IMR-90 (cell line): ENCODE results near the gene RYR3. TPM values are rescaled to one million over a fixed set of nuclear protein-coding genes. Genes with fewer than 3 reads are reported as not detected.

ENCODE experiments used
- ATAC-seq: fragments of 200-7000 bp; cut with Tn5 transposase; 2 replicates; pipeline ENCODE4 v1.9.1; 2020; ENCODE audit warnings: low read depth, mild to moderate bottlenecking, moderate library complexity
- BruUV-seq: library from RNA; stranded (reverse); fragments of 400-500 nt; replicated peaks from 2 replicates; lab custom pipeline; 2021; lab: Mats Ljungman, UMichigan
- CTCF ChIA-PET: fragments of 300-600 bp; formaldehyde crosslinking; extraction: SDS; loops from one replicate; lab custom pipeline; 2021; ENCODE audit warnings: antibody characterized with exemption; lab: Yijun Ruan, JAX
- POLR2A ChIA-PET: fragments of 300-600 bp; sonication (Branson Sonifier 250); formaldehyde crosslinking; loops from one replicate; lab custom pipeline; 2022; ENCODE audit warnings: antibody characterized with exemption; ENCODE audit not compliant: unreplicated experiment; lab: Charles Lee
- DNase-seq: peaks from one replicate; pipeline ENCODE4 v3.0.0; 2013
- H2AFZ ChIP-seq: replicated peaks from 2 replicates; pipeline ENCODE3; 2013; ENCODE audit warnings: low read length, mild to moderate bottlenecking; ENCODE audit not compliant: poor library complexity
- H2AK5ac ChIP-seq: 2 replicates; pipeline ENCODE4 v1.6.1; 2013; ENCODE audit warnings: low read depth, low read length, inconsistent platforms
- H2AK9ac ChIP-seq: replicated peaks from 2 replicates; pipeline ENCODE3; 2013; ENCODE audit warnings: mild to moderate bottlenecking, low read depth, low read length, moderate library complexity; ENCODE audit not compliant: poor library complexity
- H2BK120ac ChIP-seq: 2 replicates; pipeline ENCODE4 v1.6.1; 2013; ENCODE audit warnings: low read depth, low read length, inconsistent platforms
- H2BK15ac ChIP-seq: 3 replicates; pipeline ENCODE4 v1.6.1; 2013; ENCODE audit warnings: low read depth, low read length, inconsistent platforms
- H2BK20ac ChIP-seq: 2 replicates; pipeline ENCODE4 v1.6.1; 2013; ENCODE audit warnings: low read depth, mild to moderate bottlenecking, inconsistent platforms, low read length, moderate library complexity
- H2BK5ac ChIP-seq: 2 replicates; pipeline ENCODE4 v1.6.1; 2013; ENCODE audit warnings: mild to moderate bottlenecking, low read depth, low read length, inconsistent platforms; ENCODE audit not compliant: poor library complexity, severe bottlenecking
- H3K14ac ChIP-seq: replicated peaks from 2 replicates; pipeline ENCODE4 v1.6.1; 2013; ENCODE audit warnings: low read depth, low read length, inconsistent platforms
- H3K18ac ChIP-seq: 2 replicates; pipeline ENCODE4 v1.6.1; 2013; ENCODE audit warnings: low read depth, low read length, control low read depth
- H3K23ac ChIP-seq: 2 replicates; pipeline ENCODE4 v1.6.1; 2013; ENCODE audit warnings: low read depth, low read length, inconsistent platforms
- H3K27ac ChIP-seq: 2 replicates; pipeline ENCODE4 v1.5.1; 2013; ENCODE audit warnings: mild to moderate bottlenecking, control low read depth, low read length; ENCODE audit not compliant: insufficient read depth
- H3K27me3 ChIP-seq: 2 replicates; pipeline ENCODE4 v1.6.1; 2013; ENCODE audit warnings: low read length; ENCODE audit not compliant: control insufficient read depth, insufficient read depth
- H3K36me3 ChIP-seq: 2 replicates; pipeline ENCODE4 v1.6.1; 2013; ENCODE audit warnings: low read length, mixed read lengths; ENCODE audit not compliant: control insufficient read depth, insufficient read depth
- H3K4ac ChIP-seq: 2 replicates; pipeline ENCODE4 v1.6.1; 2013; ENCODE audit warnings: low read depth, low read length, inconsistent platforms
- H3K4me1 ChIP-seq: 2 replicates; pipeline ENCODE4 v1.6.1; 2013; ENCODE audit warnings: low read length, mixed read lengths; ENCODE audit not compliant: control insufficient read depth, insufficient read depth
- H3K4me2 ChIP-seq: 2 replicates; pipeline ENCODE4 v1.6.1; 2013; ENCODE audit warnings: low read depth, mild to moderate bottlenecking, control low read depth, low read length, moderate library complexity
- H3K4me3 ChIP-seq: 2 replicates; pipeline ENCODE4 v1.5.1; 2013; ENCODE audit warnings: low read depth, mild to moderate bottlenecking, control low read depth, low read length, moderate library complexity; ENCODE audit not compliant: insufficient read depth
- H3K56ac ChIP-seq: 2 replicates; pipeline ENCODE4 v1.6.1; 2013; ENCODE audit warnings: low read length, inconsistent platforms; ENCODE audit not compliant: insufficient read depth; ENCODE audit errors: extremely low read depth
- H3K79me1 ChIP-seq, 2 experiments: 2 replicates each; pipeline ENCODE4 v1.6.1; 2013; ENCODE audit warnings: low read length in 2 of 2, inconsistent platforms in 1 of 2, low read depth in 1 of 2
- H3K9ac ChIP-seq: 2 replicates; pipeline ENCODE4 v1.6.1; 2013; ENCODE audit warnings: low read depth, low read length, control low read depth
- H3K9me1 ChIP-seq: 2 replicates; pipeline ENCODE4 v1.6.1; 2013; ENCODE audit warnings: low read length, inconsistent platforms; ENCODE audit not compliant: insufficient read depth
- H3K9me3 ChIP-seq: 2 replicates; pipeline ENCODE4 v1.6.1; 2013; ENCODE audit warnings: low read length; ENCODE audit not compliant: control insufficient read depth, insufficient read depth
- H4K20me1 ChIP-seq: 2 replicates; pipeline ENCODE4 v1.6.1; 2013; ENCODE audit warnings: low read length, inconsistent platforms; ENCODE audit not compliant: insufficient read depth
- H4K5ac ChIP-seq: 2 replicates; pipeline ENCODE4 v1.6.1; 2013; ENCODE audit warnings: mild to moderate bottlenecking, low read depth, low read length, control low read depth
- H4K8ac ChIP-seq, 2 experiments: 2 replicates each; pipeline ENCODE4 v1.6.1; 2013; ENCODE audit warnings: low read depth in 2 of 2, low read length in 2 of 2, control low read depth in 1 of 2, inconsistent platforms in 1 of 2
- H4K91ac ChIP-seq: 2 replicates; pipeline ENCODE4 v1.6.1; 2013; ENCODE audit warnings: low read depth, low read length, inconsistent platforms; ENCODE audit not compliant: insufficient read depth
- BHLHE40 ChIP-seq: fragments of 150-350 bp; IDR thresholded peaks from 2 replicates; pipeline ENCODE4 v1.6.1; 2016; ENCODE audit warnings: mild to moderate bottlenecking, low read depth, low read length
- CEBPB ChIP-seq: IDR thresholded peaks from 2 replicates; pipeline ENCODE4 v1.6.1; 2012; ENCODE audit warnings: low read depth, low read length, improper control_type of control experiment
- CHD1 ChIP-seq: IDR thresholded peaks from 2 replicates; pipeline ENCODE4 v1.6.1; 2012; ENCODE audit warnings: low read depth, low read length, improper control_type of control experiment
- CTCF ChIP-seq: conservative IDR thresholded peaks from 2 replicates; pipeline ENCODE4 v1.5.1; 2012; ENCODE audit warnings: mild to moderate bottlenecking, low read depth, low read length, improper control_type of control experiment
- ELK1 ChIP-seq: fragments of 150-350 bp; IDR thresholded peaks from 2 replicates; pipeline ENCODE4 v1.6.1; 2016; ENCODE audit warnings: low read depth, mild to moderate bottlenecking, low read length, moderate library complexity, borderline replicate concordance
- FOS ChIP-seq: fragments of 150-350 bp; IDR thresholded peaks from 2 replicates; pipeline ENCODE4 v1.6.1; 2016; ENCODE audit warnings: low read depth, low read length
- MAFK ChIP-seq: IDR thresholded peaks from 2 replicates; pipeline ENCODE4 v1.6.1; 2012; ENCODE audit warnings: low read depth, low read length, improper control_type of control experiment
- MXI1 ChIP-seq: IDR thresholded peaks from 2 replicates; pipeline ENCODE4 v1.6.1; 2012; ENCODE audit warnings: low read depth, mild to moderate bottlenecking, low read length, moderate library complexity, borderline replicate concordance
- POLR2A ChIP-seq: IDR thresholded peaks from 2 replicates; pipeline ENCODE4 v1.6.1; 2012; ENCODE audit warnings: mild to moderate bottlenecking, low read depth, low read length
- RAD21 ChIP-seq: IDR thresholded peaks from 2 replicates; pipeline ENCODE4 v1.6.1; 2012; ENCODE audit warnings: low read length, improper control_type of control experiment
- RCOR1 ChIP-seq: IDR thresholded peaks from 2 replicates; pipeline ENCODE4 v1.6.1; 2012; ENCODE audit warnings: mild to moderate bottlenecking, low read length, improper control_type of control experiment; ENCODE audit not compliant: insufficient replicate concordance
- RFX5 ChIP-seq: IDR thresholded peaks from 2 replicates; pipeline ENCODE4 v1.8.0; 2012; ENCODE audit warnings: low read depth, mild to moderate bottlenecking, low read length, moderate library complexity
- WGBS, 2 experiments: methylation state at CpG; one replicate each; pipeline versions ENCODE4 v1.1.5 to v1.1.7; 2013; ENCODE audit warnings: missing lambda C conversion rate in 2 of 2; ENCODE audit not compliant: insufficient read length in 1 of 2; ENCODE audit errors: extremely low coverage in 2 of 2; 5-methylcytosine and 5-hydroxymethylcytosine counted together
- dilution Hi-C: fragments of 300-500 bp; cut with HindIII; formaldehyde crosslinking; loops from one replicate; pipeline ENCODE4 v1.14.3; 2018; ENCODE audit warnings: low sequenced_read_pairs; ENCODE audit not compliant: unreplicated experiment
- in situ Hi-C: fragments of 300-500 bp; cut with MboI; formaldehyde crosslinking; loops from 3 replicates; pipeline ENCODE4 v1.14.3; 2019; ENCODE audit warnings: low sequenced_read_pairs, inconsistent platforms, mixed read lengths
- intact Hi-C: fragments of 100-400 bp; cut with micrococcal nuclease; formaldehyde crosslinking; loops from 2 replicates; pipeline ENCODE4 v1.10.0; 2022
- polyA plus RNA-seq, 3 experiments: library from polyadenylated mRNA; depleted of rRNA; stranded (reverse); fragments of >200 nt; gene quantifications; 2 replicates each; pipeline ENCODE4 v1.2.3, GENCODE V29; 2012; ENCODE audit warnings: low replicate concordance in 1 of 3
- total RNA-seq: library from RNA; depleted of rRNA; stranded (reverse); fragments of >200 nt; gene quantifications from 2 replicates; pipeline ENCODE4 v1.2.3, GENCODE V29; 2012

RYR3 gene
- total and polyA plus RNA-seq, 2 of the 4 experiments (the other 2 are of a cell fraction) = 0.18 TPM; not detected in 1

GRCh38 chr15:33561967-33562366 is 251.2 kb downstream of the RYR3 start:
- in situ Hi-C loops (no loop called here), intact Hi-C loops (no loop called here), dilution Hi-C loops (no loop called here)
- Histone ChIP-seq H3K27ac (no peak overlapping the region), H3K27me3 (no peaks in the 10 kb centered on the region), H3K14ac (no peak overlapping the region), H4K91ac (no peak overlapping the region), H3K4me3 (no peak overlapping the region), H2AK5ac (no peak overlapping the region), H3K4me1 (no peaks in the 10 kb centered on the region), H3K4ac (no peak overlapping the region), H3K18ac (no peak overlapping the region), H2AK9ac (no peak overlapping the region), H3K9me3 (no peaks in the 10 kb centered on the region), H3K4me2 (no peak overlapping the region), H3K23ac (no peak overlapping the region), H2BK120ac (no peak overlapping the region), H4K8ac (no peak overlapping the region), H2AFZ (no peak overlapping the region), H2BK20ac (no peak overlapping the region), H2BK15ac (no peak overlapping the region), H4K20me1 (no peaks in the 10 kb centered on the region), H3K79me1 (no peaks in the 10 kb centered on the region), H2BK5ac (no peak overlapping the region), H3K9me1 (no peaks in the 10 kb centered on the region), H3K36me3 (no peaks in the 10 kb centered on the region), H3K9ac (no peak overlapping the region), H3K56ac (no peak overlapping the region), H4K5ac (no peak overlapping the region)
- POLR2A ChIA-PET = no interaction called here
- DNase-seq = no peak
- TF ChIP-seq MAFK (no peak), CHD1 (no peak), CTCF (no peak), CEBPB (no peak), RAD21 (no peak), RCOR1 (no peak), FOS (no peak), MXI1 (no peak), ELK1 (no peak), BHLHE40 (no peak), POLR2A (no peak), RFX5 (no peak)
- no CpG with 5 or more reads among the region's 5 CpGs for WGBS, 2 experiments
- no peak for ATAC-seq
- no TSS peak for BruUV-seq
- CTCF ChIA-PET = no interaction called here
